Peyer's patch (tissue), 4 donors: ENCODE data around the gene PLCD1. TPM values are rescaled to one million over a fixed set of nuclear protein-coding genes. Genes with fewer than 3 reads are reported as not detected.

Experiments
- DNase-seq, 3 donors: peaks; one replicate each; pipeline ENCODE4 v3.0.0-alpha.2; 2017 to 2019
- H3K27ac ChIP-seq, 4 donors: fragments of 200-600 bp; sonication (generic); one replicate each; pipeline ENCODE4 v1.5.1; 2016 to 2019
- H3K27me3 ChIP-seq, 2 donors: fragments of 200-600 bp; sonication (generic); one replicate each; pipeline ENCODE4 v1.5.1; 2019
- H3K36me3 ChIP-seq, 3 donors: fragments of 200-600 bp; sonication (generic); one replicate each; pipeline ENCODE4 v1.5.1; 2016 to 2019
- H3K4me1 ChIP-seq, 4 donors: fragments of 200-600 bp; sonication (generic); one replicate each; pipeline ENCODE4 v1.5.1; 2016 to 2019
- H3K4me3 ChIP-seq, 4 donors: fragments of 200-600 bp; sonication (generic); 1 replicate in 3 of 4; 2 replicates in 1 of 4; pipeline ENCODE4 v1.5.1; 2016 to 2019; ENCODE audit warnings: mild to moderate bottlenecking in 1 of 4
- H3K9me3 ChIP-seq, 4 donors: fragments of 200-600 bp; sonication (generic); one replicate each; pipeline ENCODE4 v1.5.1; 2016 to 2019; ENCODE audit warnings: mild to moderate bottlenecking in 1 of 4
- CTCF ChIP-seq, 6 experiments: fragments of 450-650 bp in 4 of 6; fragments of 200-600 bp in 2 of 6; sonication (generic) in 1 of 6; IDR thresholded peaks; one replicate each; pipeline ENCODE4 v1.5.1; 2017 to 2019; ENCODE audit warnings: antibody characterized with exemption in 6 of 6, mild to moderate bottlenecking in 3 of 6, moderate library complexity in 1 of 6
- POLR2A ChIP-seq, 2 donors: fragments of 450-650 bp; IDR thresholded peaks; one replicate each; pipeline ENCODE4 v1.5.1; 2017; ENCODE audit warnings: antibody characterized with exemption in 2 of 2, mild to moderate bottlenecking in 2 of 2, moderate library complexity in 2 of 2
- total RNA-seq, 4 donors: library from RNA; depleted of rRNA; stranded (reverse); fragments of >200 nt; gene quantifications; one replicate each; pipeline ENCODE4 v1.1.0, GENCODE V29; 2016

PLCD1 gene
- total RNA-seq, 4 donors from 2014 or later = 36.6 to 47.0 (median 40.5) TPM

DNA sequence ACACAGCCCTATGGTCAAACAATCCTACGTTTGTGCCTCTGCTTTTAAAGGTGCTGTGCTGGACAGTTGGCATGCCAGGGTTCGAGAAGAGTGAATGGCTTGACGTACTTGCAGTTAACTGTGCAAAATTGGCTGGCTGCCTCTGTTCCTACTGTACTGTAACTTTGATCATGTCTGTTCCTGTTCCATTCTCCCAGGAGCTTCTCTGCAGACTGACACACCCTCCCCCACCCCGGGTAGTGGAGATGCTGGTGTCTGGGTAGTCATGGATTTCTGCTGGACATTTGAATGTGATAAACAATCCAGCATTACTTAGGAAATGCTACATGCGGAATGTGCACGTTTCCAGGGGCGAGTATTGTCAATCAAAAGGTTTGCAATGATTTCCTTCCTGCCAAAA lies 45.4 kb downstream of the PLCD1 start:
- peaks cover 0 to 15% (median 0%) of the 10 kb centered on the region in 3 donors for H3K36me3 ChIP-seq
- no peaks in the 10 kb centered on the region for H3K27me3 ChIP-seq
- no peak for DNase-seq
- peaks cover 0 to 26% (median 4%) of the 10 kb centered on the region in 4 donors for H3K4me1 ChIP-seq
- no peak overlapping the region for H3K27ac ChIP-seq
- H3K9me3 ChIP-seq = no peaks in the 10 kb centered on the region
- TF ChIP-seq CTCF (IDR thresholded peaks at IDR 0.05) (no peak), POLR2A (IDR thresholded peaks at IDR 0.05) (no peak)
- H3K4me3 ChIP-seq = no peak overlapping the region

GRCh38 chr3:37982331-37982730 lies 47.1 kb downstream of the PLCD1 start:
- Histone ChIP-seq H3K9me3 (no peaks in the 10 kb centered on the region), H3K4me3 (no peak overlapping the region), H3K27ac (no peak overlapping the region), H3K36me3 (peaks cover 0 to 15% (median 0%) of the 10 kb centered on the region in 3 donors), H3K27me3 (no peaks in the 10 kb centered on the region), H3K4me1 (peaks cover 0 to 20% (median 4%) of the 10 kb centered on the region in 4 donors)
- no peak for TF ChIP-seq CTCF (IDR thresholded peaks at IDR 0.05)
- no peak for TF ChIP-seq POLR2A (IDR thresholded peaks at IDR 0.05)
- no peak for DNase-seq

DNA sequence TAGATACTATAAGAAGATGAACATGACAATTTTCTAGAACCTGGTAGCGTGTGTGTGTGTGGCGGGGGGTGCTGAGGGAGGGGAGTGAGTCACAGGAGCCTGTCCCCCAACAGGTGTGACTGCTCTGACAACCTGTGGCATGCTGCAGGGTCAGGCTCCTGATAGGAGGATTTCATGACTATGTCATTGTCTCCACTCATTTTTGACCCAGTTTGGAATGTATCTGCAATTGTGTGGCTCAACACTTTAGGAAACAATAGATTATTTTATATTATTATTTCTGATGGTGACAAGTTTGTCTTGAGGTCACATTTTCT lies 48.1 kb downstream of the PLCD1 start:
- Histone ChIP-seq H3K27ac (no peak overlapping the region), H3K4me1 (peaks cover 0 to 12% (median 3%) of the 10 kb centered on the region in 4 donors), H3K4me3 (no peak overlapping the region), H3K36me3 (peaks cover 0 to 23% (median 0%) of the 10 kb centered on the region in 3 donors), H3K9me3 (no peaks in the 10 kb centered on the region), H3K27me3 (no peaks in the 10 kb centered on the region)
- TF ChIP-seq POLR2A (IDR thresholded peaks at IDR 0.05) = no peak
- no peak for TF ChIP-seq CTCF (IDR thresholded peaks at IDR 0.05)
- no peak for DNase-seq

DNA sequence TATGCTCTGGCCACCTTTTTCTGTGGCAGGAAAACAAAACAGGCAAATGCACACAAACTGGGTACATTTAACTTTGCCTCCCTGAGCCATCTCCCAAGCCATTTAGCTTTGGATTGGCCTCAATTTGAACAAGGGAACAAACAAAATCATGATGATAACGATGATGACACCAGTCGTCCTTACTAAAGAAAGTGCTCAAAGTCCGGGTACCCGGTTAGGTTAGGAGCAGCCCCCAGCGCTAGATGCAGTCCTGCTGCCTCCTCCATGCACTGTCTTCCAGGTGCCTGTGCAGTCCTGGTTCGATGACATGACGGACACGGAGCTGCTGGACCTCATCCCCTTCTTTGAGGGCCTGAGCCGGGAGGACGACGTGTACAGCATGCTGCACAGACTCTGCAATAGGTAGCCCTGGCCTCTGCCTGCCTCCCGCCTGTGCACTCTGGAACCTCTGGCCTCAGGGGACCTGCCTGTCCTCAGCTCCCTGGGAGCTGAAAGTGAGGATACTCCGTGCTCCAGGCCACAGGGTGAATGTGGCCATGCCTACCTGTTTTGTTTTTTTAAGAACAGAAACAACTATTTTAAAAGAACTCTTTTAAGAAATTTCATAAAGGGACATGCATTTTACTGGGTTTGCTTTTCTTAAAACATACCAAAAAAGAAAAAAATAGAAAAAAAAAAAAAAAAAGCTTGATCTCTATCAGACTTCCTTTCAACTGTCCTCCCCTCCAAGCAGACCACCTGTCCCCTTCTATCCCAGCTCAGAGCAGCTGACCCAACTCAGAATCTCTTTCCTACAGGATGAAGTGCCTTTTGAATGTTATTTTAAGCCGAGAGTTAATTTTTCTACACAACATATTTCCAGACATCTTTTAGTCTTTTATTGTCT lies 48.7 kb downstream of the PLCD1 start:
- no peak for TF ChIP-seq CTCF (IDR thresholded peaks at IDR 0.05)
- no peak for TF ChIP-seq POLR2A (IDR thresholded peaks at IDR 0.05)
- Histone ChIP-seq H3K4me3 (no peak overlapping the region), H3K27ac (no peak overlapping the region), H3K9me3 (no peaks in the 10 kb centered on the region), H3K36me3 (peaks cover 0 to 29% (median 0%) of the 10 kb centered on the region in 3 donors), H3K27me3 (no peaks in the 10 kb centered on the region), H3K4me1 (peaks cover 0 to 5% (median 2%) of the 10 kb centered on the region in 4 donors)
- DNase-seq = no peak

GRCh38 chr3:37979541-37980461 lies 49.6 kb downstream of the PLCD1 start:
- Histone ChIP-seq H3K27ac (no peak overlapping the region), H3K4me1 (no peaks in the 10 kb centered on the region), H3K9me3 (no peaks in the 10 kb centered on the region), H3K27me3 (no peaks in the 10 kb centered on the region), H3K36me3 (peaks cover 0 to 33% (median 0%) of the 10 kb centered on the region in 3 donors), H3K4me3 (no peak overlapping the region)
- TF ChIP-seq CTCF (IDR thresholded peaks at IDR 0.05) (no peak), POLR2A (IDR thresholded peaks at IDR 0.05) (no peak)
- no peak for DNase-seq
